ENCODE data around the gene BTG3. TPM values are rescaled to one million over a fixed set of nuclear protein-coding genes. Genes with fewer than 3 reads are reported as not detected.

BTG3 gene
- total and polyA plus RNA-seq, 8 donors = 15.2 to 110 (median 28.1) TPM

DNA sequence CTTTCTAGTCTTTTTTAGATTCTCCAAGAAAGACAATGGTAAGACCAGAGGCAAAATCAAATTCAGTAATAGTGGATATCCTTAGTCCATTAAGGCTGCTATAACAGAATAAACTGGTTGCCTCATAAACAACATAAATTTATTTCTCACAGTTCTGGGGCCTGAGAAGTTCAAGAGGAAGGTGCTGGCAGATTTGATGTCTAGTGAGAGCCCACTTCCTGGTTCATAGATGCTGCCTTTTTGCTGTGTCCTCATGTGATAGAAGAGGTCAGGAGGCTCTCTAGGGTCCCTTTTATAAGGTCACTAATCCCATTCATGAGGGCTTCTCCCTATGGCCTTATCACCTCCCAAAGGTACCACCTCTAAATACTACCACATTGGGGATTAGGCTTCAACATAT is 31.5 kb upstream of the BTG3 start:
- intact Hi-C loops (cut with DNase I; ENCODE audit: low total_unique reads) = no loop called here
- Histone ChIP-seq H3K9me3 (peaks cover 0 to 16% (median 3%) of the 10 kb centered on the region in 4 donors), H3K27me3 (no peaks in the 10 kb centered on the region), H3K27ac (no peak overlapping the region), H3K4me1 (no peaks in the 10 kb centered on the region), H3K4me3 (no peak overlapping the region), H3K36me3 (no peaks in the 10 kb centered on the region)
- no peak for DNase-seq
- no peak for TF ChIP-seq EP300 (IDR thresholded peaks at IDR 0.05)
- TF ChIP-seq POLR2A (IDR thresholded peaks at IDR 0.05) = no peak
- no peak for TF ChIP-seq POLR2AphosphoS5 (IDR thresholded peaks at IDR 0.05)
- TF ChIP-seq, protein P1, sequence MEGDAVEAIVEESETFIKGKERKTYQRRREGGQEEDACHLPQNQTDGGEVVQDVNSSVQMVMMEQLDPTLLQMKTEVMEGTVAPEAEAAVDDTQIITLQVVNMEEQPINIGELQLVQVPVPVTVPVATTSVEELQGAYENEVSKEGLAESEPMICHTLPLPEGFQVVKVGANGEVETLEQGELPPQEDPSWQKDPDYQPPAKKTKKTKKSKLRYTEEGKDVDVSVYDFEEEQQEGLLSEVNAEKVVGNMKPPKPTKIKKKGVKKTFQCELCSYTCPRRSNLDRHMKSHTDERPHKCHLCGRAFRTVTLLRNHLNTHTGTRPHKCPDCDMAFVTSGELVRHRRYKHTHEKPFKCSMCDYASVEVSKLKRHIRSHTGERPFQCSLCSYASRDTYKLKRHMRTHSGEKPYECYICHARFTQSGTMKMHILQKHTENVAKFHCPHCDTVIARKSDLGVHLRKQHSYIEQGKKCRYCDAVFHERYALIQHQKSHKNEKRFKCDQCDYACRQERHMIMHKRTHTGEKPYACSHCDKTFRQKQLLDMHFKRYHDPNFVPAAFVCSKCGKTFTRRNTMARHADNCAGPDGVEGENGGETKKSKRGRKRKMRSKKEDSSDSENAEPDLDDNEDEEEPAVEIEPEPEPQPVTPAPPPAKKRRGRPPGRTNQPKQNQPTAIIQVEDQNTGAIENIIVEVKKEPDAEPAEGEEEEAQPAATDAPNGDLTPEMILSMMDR (IDR thresholded peaks at IDR 0.05) = no peak

DNA sequence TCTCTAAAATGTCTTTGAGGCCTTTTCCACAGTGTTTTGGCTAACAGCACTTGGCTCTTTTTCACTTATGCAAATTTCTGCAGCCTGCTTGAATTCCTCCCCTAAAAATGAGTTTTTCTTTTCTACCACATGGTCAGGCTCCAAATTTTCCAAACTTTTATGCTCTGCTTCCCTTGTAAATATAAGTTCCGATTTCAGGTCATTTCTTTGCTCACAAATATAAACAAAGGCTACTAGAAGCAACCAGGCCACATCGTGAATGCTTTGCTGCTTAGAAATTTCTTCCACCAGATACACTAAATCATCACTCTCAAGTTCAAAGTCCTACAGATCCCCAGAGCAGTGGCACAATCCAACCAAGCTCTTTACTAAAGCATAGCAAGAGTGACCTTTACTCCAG is 28.1 kb upstream of the BTG3 start:
- no peak for DNase-seq
- TF ChIP-seq, protein P1 (IDR thresholded peaks at IDR 0.05) = no peak
- no peak for TF ChIP-seq POLR2A (IDR thresholded peaks at IDR 0.05)
- TF ChIP-seq POLR2AphosphoS5 (IDR thresholded peaks at IDR 0.05) = no peak
- TF ChIP-seq EP300 (IDR thresholded peaks at IDR 0.05) = no peak
- H3K27me3 ChIP-seq = no peaks in the 10 kb centered on the region
- WGBS, 5 donors = 68 to 89% (median 84%) methylated on average over 2 of the region's 2 CpGs
- H3K36me3 ChIP-seq = no peaks in the 10 kb centered on the region
- no peaks in the 10 kb centered on the region for H3K4me1 ChIP-seq
- intact Hi-C loops (cut with DNase I; ENCODE audit: low total_unique reads) = no loop called here
- H3K27ac ChIP-seq = no peak overlapping the region
- H3K9me3 ChIP-seq = peaks cover 0 to 11% (median 1%) of the 10 kb centered on the region in 4 donors
- H3K4me3 ChIP-seq = no peak overlapping the region

DNA sequence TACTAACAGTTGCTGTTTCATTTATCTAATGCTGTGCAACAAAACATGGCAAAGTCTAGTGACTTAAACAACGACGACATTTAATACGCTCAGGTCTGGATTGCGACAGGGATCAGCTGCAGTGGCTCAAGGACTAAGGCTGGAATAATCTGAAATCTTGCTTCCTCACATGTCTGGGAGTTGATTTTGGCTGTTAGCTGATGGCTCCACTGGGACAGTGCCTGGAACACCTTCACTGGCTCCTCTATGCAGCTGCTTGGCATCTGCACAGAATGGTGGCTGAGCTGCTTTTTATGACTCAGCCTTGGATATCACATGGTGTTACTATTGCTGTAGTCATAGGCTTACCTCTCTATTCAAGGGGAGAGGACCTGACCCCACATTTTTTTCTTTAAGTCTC is 24.0 kb upstream of the BTG3 start:
- no peak overlapping the region for H3K4me3 ChIP-seq
- intact Hi-C loops (cut with DNase I; ENCODE audit: low total_unique reads) = no loop called here
- H3K36me3 ChIP-seq = no peaks in the 10 kb centered on the region

DNA sequence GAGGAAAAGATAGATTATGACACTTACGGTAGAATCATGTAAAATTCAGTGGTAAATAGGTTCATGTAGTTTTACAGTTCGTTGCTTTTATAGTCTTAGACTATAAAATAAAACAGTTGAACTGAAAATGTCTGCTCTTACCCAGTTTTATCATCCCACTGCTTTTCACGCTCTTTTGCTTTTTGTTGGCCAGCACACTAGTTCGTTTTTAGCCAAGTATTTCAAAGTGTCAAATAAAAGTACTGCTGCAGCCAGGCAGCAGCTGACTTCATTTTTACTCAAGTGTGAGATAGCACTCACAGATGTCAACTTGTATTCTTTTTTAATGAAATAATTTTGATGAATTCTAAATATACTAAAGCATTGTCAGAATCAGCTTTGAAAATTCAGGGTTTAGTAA is 18.5 kb upstream of the BTG3 start:
- WGBS, 5 donors = 63 to 80% (median 74%) methylated on average over 4 of the region's 4 CpGs
- Histone ChIP-seq H3K9me3 (no peaks in the 10 kb centered on the region), H3K4me1 (no peaks in the 10 kb centered on the region), H3K27me3 (no peaks in the 10 kb centered on the region), H3K36me3 (no peaks in the 10 kb centered on the region), H3K4me3 (no peak overlapping the region), H3K27ac (no peak overlapping the region)
- TF ChIP-seq POLR2AphosphoS5 (IDR thresholded peaks at IDR 0.05) = no peak
- no peak for TF ChIP-seq POLR2A (IDR thresholded peaks at IDR 0.05)
- TF ChIP-seq, protein P1 (IDR thresholded peaks at IDR 0.05) = no peak
- TF ChIP-seq EP300 (IDR thresholded peaks at IDR 0.05) = no peak
- DNase-seq = peak in 1 of 2 donors; percentile 16
- intact Hi-C loops (cut with DNase I; ENCODE audit: low total_unique reads) = no loop called here

More for the DNA sequence above, 24.0 kb upstream of the BTG3 start:
- no peak for DNase-seq
- WGBS, 5 donors = 64 to 96% (median 86%) methylated on average over 4 of the region's 4 CpGs
- peaks cover 0 to 11% (median 1%) of the 10 kb centered on the region in 4 donors for H3K9me3 ChIP-seq
- H3K27ac ChIP-seq = no peak overlapping the region
- no peaks in the 10 kb centered on the region for H3K27me3 ChIP-seq
- H3K4me1 ChIP-seq = no peaks in the 10 kb centered on the region
- no peak for TF ChIP-seq POLR2AphosphoS5 (IDR thresholded peaks at IDR 0.05)
- TF ChIP-seq, protein P1 (IDR thresholded peaks at IDR 0.05) = no peak
- no peak for TF ChIP-seq EP300 (IDR thresholded peaks at IDR 0.05)
- TF ChIP-seq POLR2A (IDR thresholded peaks at IDR 0.05) = no peak
